GM21447 (cell line): ENCODE data around the gene OR2T5.
"Not testable (repeated sequence)": the region's sequence is repeated elsewhere in the genome, so short reads cannot be mapped to it uniquely, and the experiment has no call there.

Source experiments
- ATAC-seq: cut with Tn5 transposase; IDR thresholded peaks from one replicate; pipeline ENCODE4 v1.9.1; 2021; ENCODE audit not compliant: unreplicated experiment

The OR2T5 gene

GRCh38 chr1:248488289-248488688 is at the start of gene OR2T5:
OR2T5 (plus strand) TSS chr1:248488589; CDS start chr1:248488589, 0 bp downstream.
- ATAC-seq, result not testable (repeated sequence)

DNA sequence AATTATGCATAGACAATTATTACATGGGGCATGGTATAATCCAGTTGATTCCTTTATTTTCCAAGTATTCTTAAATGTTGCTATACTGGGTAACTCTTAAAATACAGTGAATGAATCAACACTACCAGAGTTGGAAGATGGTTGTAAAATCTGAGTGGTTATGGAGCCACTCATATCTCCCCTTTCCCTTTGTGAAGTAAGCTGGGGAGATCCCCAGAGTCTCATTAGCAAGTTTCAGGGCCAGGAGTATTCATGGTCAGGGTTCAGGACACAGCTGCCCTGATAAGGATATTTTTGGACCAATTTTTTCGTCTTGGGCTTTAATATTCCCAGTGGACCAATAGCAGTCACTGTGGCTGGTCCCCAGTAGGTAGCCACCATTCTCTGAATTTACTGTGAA is 49.7 kb upstream of the OR2T5 start:
- not testable (repeated sequence) for ATAC-seq

DNA sequence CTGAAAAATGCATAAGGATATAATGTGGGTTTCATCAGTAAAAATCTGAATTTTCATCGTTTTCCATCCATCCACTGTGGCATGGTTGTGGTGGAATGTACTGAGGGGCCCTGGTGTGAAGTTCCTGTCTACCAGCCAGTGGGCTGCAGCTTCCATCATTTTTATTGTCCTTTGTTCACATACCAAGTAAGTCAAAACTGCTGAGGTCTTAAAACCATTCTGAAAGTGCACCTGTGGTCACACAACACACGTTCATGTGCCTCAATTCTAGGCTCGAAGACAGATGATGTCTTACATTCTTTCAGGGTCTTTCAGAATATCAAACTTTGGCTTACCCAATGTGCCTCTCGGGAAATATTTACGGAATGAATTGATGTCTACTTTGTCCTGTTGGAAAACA is 49.1 kb upstream of the OR2T5 start:
- ATAC-seq, result not testable (repeated sequence)

DNA sequence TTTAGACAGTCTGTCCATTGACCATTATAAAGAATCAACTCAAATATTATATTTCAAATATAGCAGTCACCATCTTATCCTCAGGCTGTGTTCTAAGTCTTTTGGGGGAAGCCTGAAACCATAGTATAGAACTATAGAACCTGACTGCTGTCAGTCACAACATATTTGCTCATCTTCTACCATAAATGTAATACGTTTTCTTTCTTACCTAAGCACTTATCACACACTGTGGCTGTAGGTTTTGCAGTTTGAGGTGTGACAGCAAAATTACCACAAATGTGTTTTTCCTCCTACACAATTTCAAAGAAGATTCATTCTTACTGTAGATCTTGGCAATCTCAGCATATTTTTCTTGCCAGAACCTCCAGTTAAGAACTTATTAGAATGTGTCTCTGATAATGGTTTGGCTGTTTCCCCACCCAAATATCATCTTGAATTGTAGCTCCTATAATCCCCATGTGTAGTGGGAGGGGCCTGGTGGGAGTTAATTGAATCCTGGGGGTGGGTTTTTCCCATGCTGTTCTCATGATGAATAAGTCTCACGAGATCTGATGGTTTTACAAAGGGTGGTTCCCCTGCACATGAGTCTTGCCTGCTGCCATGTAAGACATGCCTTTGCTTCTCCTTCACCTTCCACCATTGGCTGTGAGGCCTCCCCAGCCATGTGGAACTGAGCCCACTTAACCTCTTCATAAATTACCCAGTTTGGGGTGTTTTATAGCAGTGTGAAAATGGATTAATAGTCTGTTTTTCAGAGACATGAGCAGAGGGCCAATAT is 45.7 kb upstream of the OR2T5 start:
- not testable (repeated sequence) for ATAC-seq

- ATAC-seq, result not testable (repeated sequence)
Observed at GRCh38 chr1:248444603-248445002, 43.8 kb upstream of the OR2T5 start.

GRCh38 chr1:248445399-248445798 is 43.0 kb upstream of the OR2T5 start, which contains the start of gene OR2T2:
OR2T2 (plus strand) TSS chr1:248445637; CDS start chr1:248452798, 7,161 bp downstream.
- ATAC-seq, result not testable (repeated sequence)

- peak; percentile 52 for ATAC-seq
Observed at GRCh38 chr1:248448409-248449074, 39.8 kb upstream of the OR2T5 start.

DNA sequence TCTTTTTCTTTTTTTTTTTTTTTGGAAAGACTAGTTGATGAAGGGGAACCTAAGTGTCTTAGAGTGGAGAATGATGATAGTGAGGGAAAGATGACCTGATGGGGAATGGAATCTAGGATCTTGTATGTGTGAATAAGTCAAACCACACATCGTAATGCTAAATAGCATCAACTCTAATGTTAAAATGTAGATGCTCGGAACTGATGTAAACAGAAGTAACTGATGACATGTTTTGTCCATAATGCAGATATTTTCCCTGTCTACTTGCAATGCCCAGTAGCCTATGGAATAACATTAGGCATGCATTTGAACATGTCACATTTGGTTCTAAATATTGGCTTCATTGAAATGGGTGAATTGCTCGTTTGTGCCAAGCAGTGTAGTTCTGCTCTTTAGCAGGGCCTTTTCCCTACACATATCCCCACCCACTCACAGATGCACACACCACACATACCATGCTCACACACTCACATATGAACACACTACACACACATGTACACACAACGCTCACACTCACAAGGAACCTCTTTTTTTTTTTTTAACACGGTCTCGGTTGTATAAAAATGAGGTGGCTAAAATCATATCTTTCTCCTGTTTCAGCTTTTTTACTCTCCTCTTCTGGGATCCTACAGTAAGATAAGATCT is 38.4 kb upstream of the OR2T5 start:
- peak; percentile 0 for ATAC-seq

GRCh38 chr1:248450466-248451145 is 37.8 kb upstream of the OR2T5 start:
- peak; percentile 64 for ATAC-seq

DNA sequence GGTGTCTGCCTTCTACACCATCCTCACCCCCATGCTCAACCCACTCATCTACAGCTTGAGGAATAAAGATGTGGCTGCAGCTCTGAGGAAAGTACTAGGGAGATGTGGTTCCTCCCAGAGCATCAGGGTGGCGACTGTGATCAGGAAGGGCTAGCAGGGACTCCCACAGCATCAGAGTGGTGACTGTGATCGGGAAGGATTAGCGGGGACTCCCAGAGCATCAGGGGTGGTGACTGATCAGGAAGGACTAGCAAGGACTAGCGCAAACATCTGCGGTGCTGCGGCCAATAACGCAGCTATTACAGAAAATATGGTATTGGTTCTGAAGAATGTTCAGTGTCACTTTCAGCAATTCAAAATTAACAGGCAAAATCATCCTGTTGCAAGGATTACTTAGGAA is 34.8 kb upstream of the OR2T5 start:
- not testable (repeated sequence) for ATAC-seq

DNA sequence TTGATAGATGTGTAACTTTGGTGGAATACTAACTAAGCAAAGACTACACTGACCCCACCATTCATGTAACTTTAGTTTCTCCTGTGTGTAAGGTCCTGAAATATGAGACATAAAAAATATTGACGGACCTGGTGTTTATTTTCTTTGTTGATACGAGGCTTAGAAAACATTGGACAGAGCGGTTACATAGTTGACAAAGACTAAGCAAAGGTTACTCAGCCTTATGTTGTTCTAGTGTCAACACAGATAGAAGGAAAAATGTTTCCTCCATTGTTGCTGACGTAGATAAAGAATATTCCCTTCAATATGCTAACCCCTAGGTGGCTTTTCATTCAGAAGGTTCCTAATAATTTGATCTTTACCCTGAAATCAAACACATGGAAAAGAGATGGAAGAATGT is 33.3 kb upstream of the OR2T5 start:
- ATAC-seq, result not testable (repeated sequence)

- not testable (repeated sequence) for ATAC-seq
Observed at GRCh38 chr1:248456635-248457034, 31.8 kb upstream of the OR2T5 start.

DNA sequence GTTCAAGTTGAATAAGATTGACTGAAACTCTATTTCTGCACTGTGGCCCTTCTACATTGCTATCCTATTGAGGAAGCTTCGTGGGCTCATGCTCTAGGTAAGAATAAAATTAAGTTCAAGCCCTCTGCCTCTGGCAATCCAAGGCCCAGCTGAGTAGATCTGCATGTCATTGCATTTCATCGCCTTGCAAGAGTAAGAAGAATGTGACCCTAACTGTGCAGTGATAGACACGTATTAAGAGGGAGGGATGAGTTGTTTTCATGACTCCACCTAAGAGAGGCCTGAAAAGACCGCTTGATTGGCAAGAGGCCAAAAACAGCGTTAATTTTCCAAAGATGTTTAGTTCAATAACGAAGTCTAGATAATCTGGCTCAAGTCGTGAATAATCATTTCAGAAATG is 29.3 kb upstream of the OR2T5 start:
- not testable (repeated sequence) for ATAC-seq

DNA sequence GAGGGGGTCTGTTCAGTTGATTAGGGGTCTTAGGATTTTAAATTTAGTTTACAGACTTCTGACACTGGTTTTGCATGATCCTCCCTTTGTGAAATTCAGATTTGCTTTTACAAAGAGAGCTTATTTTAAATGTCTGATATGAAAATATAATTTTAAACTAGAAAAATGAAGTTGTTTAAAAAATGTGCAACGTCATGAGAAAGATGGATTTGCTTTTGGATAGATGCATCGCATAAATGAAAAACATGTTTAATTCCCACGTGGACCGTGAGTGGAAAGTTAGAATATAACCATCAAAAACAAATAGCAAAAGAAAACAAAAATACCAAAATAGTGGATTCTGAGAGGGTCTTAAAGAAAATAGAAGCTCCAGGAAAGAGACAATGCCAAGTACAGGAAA is 17.2 kb upstream of the OR2T5 start:
- ATAC-seq, result no peak

DNA sequence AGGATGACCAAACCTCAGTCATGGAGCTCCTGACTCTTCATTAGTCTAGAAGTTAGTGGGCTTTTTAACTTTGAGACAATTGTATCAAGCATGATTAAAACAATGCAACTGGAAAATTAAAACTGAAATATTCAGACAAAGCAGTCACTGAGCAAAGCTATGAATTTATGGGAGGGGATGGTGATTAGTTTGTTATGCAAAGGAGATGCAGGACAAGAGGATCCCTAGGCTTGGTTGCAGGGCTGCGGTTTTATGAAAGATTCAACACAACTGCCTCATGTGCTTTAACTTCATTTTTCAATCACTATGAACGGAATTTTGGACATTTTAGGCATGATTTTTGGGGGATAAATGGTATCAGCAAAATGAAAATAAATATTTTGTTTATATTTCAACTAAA is 16.3 kb upstream of the OR2T5 start:
- not testable (repeated sequence) for ATAC-seq

GRCh38 chr1:248473051-248473450 is 15.3 kb upstream of the OR2T5 start, which contains the start of gene OR2T3:
OR2T3 (plus strand) TSS chr1:248473351; CDS start chr1:248473351, 0 bp downstream.
- not testable (repeated sequence) for ATAC-seq

DNA sequence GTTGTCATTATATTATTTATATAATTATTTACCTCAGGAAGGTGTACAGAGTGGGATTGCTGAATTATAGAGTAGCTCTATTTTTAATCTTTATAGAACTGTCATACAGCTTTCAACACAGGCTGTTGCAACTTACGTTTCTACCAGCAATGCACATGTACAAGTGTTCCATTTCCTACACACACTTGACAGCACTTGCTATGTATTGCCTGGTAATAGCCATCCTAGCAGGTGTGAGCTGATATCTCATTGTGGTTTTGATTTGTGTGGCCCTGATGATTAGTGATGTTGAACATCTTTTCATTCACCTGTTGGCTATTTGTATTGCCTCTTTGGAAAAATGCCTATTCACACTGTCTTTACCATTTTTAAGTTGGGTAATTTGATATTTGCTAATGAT is 12.7 kb upstream of the OR2T5 start:
- peak; percentile 86 for ATAC-seq

DNA sequence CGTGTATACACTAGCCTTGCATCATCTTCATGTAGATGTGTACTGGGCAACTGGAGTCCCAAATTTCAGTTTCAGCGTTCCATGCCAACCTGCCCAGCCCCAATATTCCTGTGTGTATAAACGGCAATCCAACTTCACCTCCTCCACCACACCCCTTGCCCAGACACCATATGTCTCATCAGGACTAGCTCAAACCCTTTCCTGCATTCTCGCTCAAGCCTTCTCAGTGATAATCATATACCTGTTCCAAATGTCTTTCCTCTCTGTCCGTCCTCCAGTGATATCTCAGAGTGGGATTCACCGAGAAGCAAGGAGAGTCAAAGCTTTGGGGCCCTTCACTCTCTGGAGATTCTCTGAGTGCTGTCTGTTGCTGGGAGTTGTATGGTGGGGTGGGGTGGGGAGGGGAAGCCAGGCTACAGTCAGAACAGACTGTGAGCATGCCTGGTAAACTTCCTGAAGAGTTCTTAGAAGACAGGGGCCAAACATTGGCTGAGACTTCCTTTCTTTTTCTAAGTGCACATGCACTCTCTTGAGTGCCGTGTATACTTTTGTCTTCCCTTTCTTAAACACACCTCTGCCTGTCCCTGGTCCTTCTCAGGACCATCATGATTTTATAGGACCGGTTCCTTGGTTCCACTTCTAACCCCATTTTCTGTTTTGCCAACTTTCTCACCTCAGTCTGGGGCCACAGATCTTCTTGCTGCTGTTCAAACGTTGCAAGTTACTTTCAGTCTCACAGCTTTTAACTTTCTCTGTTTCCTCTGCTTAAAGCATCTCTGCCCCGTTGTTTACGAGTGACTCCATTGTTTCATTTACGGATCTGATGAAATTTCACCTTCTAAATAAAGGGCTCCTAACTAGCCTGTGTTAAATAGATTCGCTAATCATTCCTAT is 6.5 kb upstream of the OR2T5 start:
- ATAC-seq, result peak; percentile 86

GRCh38 chr1:248496661-248497060 is 8.3 kb downstream of the OR2T5 start:
- not testable (repeated sequence) for ATAC-seq
